ENCODE data around the gene CBY2. TPM values are rescaled to one million over a fixed set of nuclear protein-coding genes. Genes with fewer than 3 reads are reported as not detected.

Gene CBY2
- total and polyA plus RNA-seq, 12 donors, result not detected

DNA sequence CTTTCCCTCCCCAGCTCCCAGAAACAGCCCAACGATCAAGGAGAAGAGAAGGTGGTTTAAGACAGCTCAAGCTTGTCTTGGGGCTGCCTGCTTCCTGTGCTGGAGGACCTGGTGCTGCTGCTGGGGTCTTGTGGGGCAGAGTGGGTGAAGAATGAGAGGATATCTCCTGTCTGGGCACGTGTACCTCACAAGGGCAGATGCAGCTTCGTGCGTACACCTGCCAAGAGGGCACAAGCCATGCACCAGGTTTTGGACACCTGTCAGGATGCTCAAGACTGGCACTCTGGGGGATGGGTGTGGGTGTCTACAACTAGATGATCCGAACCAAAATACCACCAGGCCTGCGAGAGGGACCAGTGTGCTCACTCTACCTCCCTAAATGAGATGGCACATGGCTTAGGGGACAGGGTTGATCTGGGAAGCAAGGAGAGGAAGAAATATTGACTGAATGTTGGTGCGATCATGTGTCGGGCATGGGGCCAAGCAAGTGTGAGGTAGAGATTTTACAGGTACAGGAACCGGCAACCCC lies 2.2 kb downstream of the CBY2 start:
- ATAC-seq, result no peak
- TF ChIP-seq, protein P1, sequence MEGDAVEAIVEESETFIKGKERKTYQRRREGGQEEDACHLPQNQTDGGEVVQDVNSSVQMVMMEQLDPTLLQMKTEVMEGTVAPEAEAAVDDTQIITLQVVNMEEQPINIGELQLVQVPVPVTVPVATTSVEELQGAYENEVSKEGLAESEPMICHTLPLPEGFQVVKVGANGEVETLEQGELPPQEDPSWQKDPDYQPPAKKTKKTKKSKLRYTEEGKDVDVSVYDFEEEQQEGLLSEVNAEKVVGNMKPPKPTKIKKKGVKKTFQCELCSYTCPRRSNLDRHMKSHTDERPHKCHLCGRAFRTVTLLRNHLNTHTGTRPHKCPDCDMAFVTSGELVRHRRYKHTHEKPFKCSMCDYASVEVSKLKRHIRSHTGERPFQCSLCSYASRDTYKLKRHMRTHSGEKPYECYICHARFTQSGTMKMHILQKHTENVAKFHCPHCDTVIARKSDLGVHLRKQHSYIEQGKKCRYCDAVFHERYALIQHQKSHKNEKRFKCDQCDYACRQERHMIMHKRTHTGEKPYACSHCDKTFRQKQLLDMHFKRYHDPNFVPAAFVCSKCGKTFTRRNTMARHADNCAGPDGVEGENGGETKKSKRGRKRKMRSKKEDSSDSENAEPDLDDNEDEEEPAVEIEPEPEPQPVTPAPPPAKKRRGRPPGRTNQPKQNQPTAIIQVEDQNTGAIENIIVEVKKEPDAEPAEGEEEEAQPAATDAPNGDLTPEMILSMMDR (IDR thresholded peaks at IDR 0.05), result no peak

DNA sequence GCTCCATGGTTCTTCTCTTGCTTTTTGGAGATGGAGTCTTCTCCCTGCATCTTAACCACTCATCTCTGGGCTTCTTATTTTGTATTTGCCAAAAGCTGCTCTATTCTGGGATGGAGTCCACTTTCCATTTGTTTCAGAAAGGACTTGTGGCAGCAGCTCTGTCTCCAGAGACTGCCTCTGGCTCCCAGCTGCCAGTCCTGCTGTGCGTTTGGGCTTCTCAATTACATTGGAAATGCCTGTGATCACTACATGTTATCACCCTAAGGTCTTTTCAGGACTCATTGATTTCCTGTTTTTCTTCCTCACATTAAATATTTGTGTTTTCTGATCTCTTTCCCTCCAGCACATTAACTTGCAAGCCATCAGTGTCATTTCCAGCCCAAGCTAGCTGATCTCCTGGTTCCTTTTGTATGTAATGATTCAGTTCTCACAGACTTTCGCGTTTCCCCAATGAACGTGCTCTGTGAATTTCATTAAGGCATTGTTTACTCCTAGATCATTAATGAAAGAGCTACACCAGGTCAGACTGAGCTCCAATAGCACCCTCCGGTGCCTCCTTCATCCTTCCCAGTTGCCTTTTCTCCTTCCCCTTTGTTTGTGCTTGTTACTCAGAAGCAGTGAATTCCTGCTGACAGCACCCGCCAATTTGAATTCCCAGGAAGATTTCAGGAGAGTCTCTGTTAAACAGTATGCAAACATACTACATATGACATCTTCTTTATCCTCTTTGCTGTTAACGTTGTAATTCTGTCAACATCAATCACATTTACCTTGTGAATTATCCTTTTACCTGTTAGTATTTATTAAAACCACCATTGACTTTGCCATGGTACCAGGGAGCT lies 3.0 kb downstream of the CBY2 start:
- Histone ChIP-seq H3K9me3 (no peaks in the 10 kb centered on the region), H3K4me3 (no peak overlapping the region), H3K27ac (no peak overlapping the region), H3K36me3 (no peaks in the 10 kb centered on the region), H3K4me1 (no peaks in the 10 kb centered on the region), H3K27me3 (peaks cover 0 to 15% (median 0%) of the 10 kb centered on the region in 7 donors)
- no peak for ATAC-seq
- TF ChIP-seq, protein P1 (IDR thresholded peaks at IDR 0.05), result no peak
- 50 to 57% methylated on average over 7 of the region's 7 CpGs for WGBS, 2 donors
- no peak for DNase-seq
- intact Hi-C loops (cut with DNase I), result no loop called here

More for the DNA sequence above, 2.2 kb downstream of the CBY2 start:
- H3K27me3 ChIP-seq, result peaks cover 0 to 18% (median 0%) of the 10 kb centered on the region in 7 donors
- no peak for DNase-seq
- H3K9me3 ChIP-seq, result no peaks in the 10 kb centered on the region
- no peaks in the 10 kb centered on the region for H3K36me3 ChIP-seq
- no peak overlapping the region for H3K4me3 ChIP-seq
- H3K27ac ChIP-seq, result no peak overlapping the region
- intact Hi-C loops (cut with DNase I), result no loop called here
- no peaks in the 10 kb centered on the region for H3K4me1 ChIP-seq
- WGBS, 2 donors, result 86 to 90% methylated on average over 9 of the region's 9 CpGs

DNA sequence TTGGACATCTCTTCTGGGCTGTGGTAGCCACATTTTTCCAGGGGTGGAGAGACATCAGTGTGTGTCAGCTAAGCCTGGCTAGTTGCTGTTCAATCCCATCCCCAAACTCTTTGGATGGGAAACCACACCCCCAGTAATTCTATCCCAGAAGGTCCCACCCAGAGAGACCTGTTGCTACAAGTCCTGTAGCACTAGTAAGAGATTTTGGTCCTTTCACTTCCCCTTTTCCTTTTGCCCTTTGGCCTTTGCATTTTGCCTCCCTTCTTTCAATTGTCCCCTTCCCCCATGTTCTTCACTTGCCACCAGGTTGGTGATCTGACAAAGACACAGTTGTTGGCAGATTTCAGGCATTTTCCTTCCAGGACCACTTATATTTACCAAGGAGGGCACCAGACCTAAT lies 3.8 kb downstream of the CBY2 start:
- Histone ChIP-seq H3K4me3 (no peak overlapping the region), H3K9me3 (no peaks in the 10 kb centered on the region), H3K27ac (no peak overlapping the region), H3K36me3 (no peaks in the 10 kb centered on the region), H3K4me1 (no peaks in the 10 kb centered on the region), H3K27me3 (peaks cover 0 to 14% (median 0%) of the 10 kb centered on the region in 7 donors)
- ATAC-seq (no peak), DNase-seq (no peak)
- TF ChIP-seq, protein P1 (IDR thresholded peaks at IDR 0.05), result no peak
- intact Hi-C loops (cut with DNase I), result no loop called here

DNA sequence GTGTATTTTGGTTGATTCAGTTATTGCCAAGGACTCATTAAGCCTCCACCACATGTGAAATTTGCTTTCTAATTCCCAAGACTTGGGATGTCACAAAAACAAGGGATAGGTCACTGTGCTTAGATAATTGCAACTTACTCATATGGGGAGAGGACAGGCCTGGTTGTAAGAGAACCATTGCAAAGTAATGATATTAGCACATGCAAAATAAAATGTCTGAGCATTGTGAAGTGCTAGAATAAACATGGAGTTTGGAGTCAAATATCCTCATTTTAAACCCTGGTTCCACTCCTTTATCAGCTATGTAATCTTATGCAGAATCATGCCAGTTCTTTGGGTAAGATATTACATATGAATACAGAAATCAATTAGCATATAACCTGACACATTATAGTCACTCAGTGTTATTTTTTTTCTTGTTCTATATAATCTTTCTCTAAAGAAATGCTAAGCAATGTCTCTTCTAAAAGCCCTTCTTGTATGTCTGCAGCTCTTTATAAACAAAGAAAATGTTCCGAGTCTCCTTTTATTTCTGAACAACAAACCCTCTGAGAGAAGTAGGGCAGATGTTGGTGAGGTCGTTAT lies 5.5 kb downstream of the CBY2 start:
- intact Hi-C loops (cut with DNase I), result no loop called here
- ATAC-seq, result no peak
- TF ChIP-seq, protein P1 (IDR thresholded peaks at IDR 0.05), result no peak
- Histone ChIP-seq H3K9me3 (peaks cover 0 to 3% (median 0%) of the 10 kb centered on the region in 11 donors), H3K27me3 (peaks cover 0 to 7% (median 0%) of the 10 kb centered on the region in 7 donors), H3K36me3 (no peaks in the 10 kb centered on the region), H3K4me1 (no peaks in the 10 kb centered on the region), H3K27ac (no peak overlapping the region), H3K4me3 (no peak overlapping the region)
- WGBS, 2 donors, result 82 to 85% methylated on average over 2 of the region's 2 CpGs
- no peak for DNase-seq
